HEK293 (cell line): ENCODE measurements around the gene MEX3A.

Experiments
- MYNN ChIP-seq: fragments of 450-650 bp; formaldehyde crosslinking; IDR thresholded peaks from 2 replicates; pipeline ENCODE4 v1.5.1; 2016; ENCODE audit warnings: missing biosample characterization, missing genetic modification characterization, borderline replicate concordance
- PRDM10 ChIP-seq: fragments of 450-650 bp; formaldehyde crosslinking; IDR thresholded peaks from 2 replicates; pipeline ENCODE4 v1.5.1; 2016; ENCODE audit warnings: missing biosample characterization, missing genetic modification characterization
- ZFP37 ChIP-seq: fragments of 450-650 bp; formaldehyde crosslinking; IDR thresholded peaks from 2 replicates; pipeline ENCODE4 v1.5.1; 2016; ENCODE audit warnings: missing biosample characterization, missing genetic modification characterization
- ZNF121 ChIP-seq: fragments of 450-650 bp; formaldehyde crosslinking; IDR thresholded peaks from 2 replicates; pipeline ENCODE4 v1.5.1; 2016; ENCODE audit warnings: missing biosample characterization, missing genetic modification characterization
- ZNF184 ChIP-seq: fragments of 450-650 bp; IDR thresholded peaks from 2 replicates; pipeline ENCODE4 v1.5.1; 2018; ENCODE audit warnings: missing biosample characterization, mild to moderate bottlenecking, missing genetic modification characterization
- ZNF24 ChIP-seq: fragments of 450-650 bp; formaldehyde crosslinking; IDR thresholded peaks from 2 replicates; pipeline ENCODE4 v1.5.1; 2016; ENCODE audit warnings: missing biosample characterization, missing genetic modification characterization
- ZNF707 ChIP-seq: fragments of 450-650 bp; formaldehyde crosslinking; IDR thresholded peaks from 2 replicates; pipeline ENCODE4 v1.5.1; 2016; ENCODE audit warnings: missing biosample characterization, missing genetic modification characterization
- TF ChIP-seq, protein P1 (sequence below): fragments of 450-650 bp; formaldehyde crosslinking; IDR thresholded peaks from 2 replicates; pipeline ENCODE4 v1.5.1; 2016; ENCODE audit warnings: missing biosample characterization, missing genetic modification characterization, borderline replicate concordance
- TF ChIP-seq, protein P2 (sequence below): fragments of 450-650 bp; formaldehyde crosslinking; IDR thresholded peaks from 2 replicates; pipeline ENCODE4 v1.5.1; 2016; ENCODE audit warnings: missing biosample characterization, missing genetic modification characterization

- TF ChIP-seq, protein P1, sequence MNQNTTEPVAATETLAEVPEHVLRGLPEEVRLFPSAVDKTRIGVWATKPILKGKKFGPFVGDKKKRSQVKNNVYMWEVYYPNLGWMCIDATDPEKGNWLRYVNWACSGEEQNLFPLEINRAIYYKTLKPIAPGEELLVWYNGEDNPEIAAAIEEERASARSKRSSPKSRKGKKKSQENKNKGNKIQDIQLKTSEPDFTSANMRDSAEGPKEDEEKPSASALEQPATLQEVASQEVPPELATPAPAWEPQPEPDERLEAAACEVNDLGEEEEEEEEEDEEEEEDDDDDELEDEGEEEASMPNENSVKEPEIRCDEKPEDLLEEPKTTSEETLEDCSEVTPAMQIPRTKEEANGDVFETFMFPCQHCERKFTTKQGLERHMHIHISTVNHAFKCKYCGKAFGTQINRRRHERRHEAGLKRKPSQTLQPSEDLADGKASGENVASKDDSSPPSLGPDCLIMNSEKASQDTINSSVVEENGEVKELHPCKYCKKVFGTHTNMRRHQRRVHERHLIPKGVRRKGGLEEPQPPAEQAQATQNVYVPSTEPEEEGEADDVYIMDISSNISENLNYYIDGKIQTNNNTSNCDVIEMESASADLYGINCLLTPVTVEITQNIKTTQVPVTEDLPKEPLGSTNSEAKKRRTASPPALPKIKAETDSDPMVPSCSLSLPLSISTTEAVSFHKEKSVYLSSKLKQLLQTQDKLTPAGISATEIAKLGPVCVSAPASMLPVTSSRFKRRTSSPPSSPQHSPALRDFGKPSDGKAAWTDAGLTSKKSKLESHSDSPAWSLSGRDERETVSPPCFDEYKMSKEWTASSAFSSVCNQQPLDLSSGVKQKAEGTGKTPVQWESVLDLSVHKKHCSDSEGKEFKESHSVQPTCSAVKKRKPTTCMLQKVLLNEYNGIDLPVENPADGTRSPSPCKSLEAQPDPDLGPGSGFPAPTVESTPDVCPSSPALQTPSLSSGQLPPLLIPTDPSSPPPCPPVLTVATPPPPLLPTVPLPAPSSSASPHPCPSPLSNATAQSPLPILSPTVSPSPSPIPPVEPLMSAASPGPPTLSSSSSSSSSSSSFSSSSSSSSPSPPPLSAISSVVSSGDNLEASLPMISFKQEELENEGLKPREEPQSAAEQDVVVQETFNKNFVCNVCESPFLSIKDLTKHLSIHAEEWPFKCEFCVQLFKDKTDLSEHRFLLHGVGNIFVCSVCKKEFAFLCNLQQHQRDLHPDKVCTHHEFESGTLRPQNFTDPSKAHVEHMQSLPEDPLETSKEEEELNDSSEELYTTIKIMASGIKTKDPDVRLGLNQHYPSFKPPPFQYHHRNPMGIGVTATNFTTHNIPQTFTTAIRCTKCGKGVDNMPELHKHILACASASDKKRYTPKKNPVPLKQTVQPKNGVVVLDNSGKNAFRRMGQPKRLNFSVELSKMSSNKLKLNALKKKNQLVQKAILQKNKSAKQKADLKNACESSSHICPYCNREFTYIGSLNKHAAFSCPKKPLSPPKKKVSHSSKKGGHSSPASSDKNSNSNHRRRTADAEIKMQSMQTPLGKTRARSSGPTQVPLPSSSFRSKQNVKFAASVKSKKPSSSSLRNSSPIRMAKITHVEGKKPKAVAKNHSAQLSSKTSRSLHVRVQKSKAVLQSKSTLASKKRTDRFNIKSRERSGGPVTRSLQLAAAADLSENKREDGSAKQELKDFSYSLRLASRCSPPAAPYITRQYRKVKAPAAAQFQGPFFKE: no peak
- TF ChIP-seq, protein P2, sequence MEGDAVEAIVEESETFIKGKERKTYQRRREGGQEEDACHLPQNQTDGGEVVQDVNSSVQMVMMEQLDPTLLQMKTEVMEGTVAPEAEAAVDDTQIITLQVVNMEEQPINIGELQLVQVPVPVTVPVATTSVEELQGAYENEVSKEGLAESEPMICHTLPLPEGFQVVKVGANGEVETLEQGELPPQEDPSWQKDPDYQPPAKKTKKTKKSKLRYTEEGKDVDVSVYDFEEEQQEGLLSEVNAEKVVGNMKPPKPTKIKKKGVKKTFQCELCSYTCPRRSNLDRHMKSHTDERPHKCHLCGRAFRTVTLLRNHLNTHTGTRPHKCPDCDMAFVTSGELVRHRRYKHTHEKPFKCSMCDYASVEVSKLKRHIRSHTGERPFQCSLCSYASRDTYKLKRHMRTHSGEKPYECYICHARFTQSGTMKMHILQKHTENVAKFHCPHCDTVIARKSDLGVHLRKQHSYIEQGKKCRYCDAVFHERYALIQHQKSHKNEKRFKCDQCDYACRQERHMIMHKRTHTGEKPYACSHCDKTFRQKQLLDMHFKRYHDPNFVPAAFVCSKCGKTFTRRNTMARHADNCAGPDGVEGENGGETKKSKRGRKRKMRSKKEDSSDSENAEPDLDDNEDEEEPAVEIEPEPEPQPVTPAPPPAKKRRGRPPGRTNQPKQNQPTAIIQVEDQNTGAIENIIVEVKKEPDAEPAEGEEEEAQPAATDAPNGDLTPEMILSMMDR (tag by site-specific recombination): no peak
- TF ChIP-seq ZNF24 (no peak), ZFP37 (tag by site-specific recombination) (peak; percentile 35; the same call in 1 of the 2 replicates), ZNF707 (tag by site-specific recombination) (no peak), MYNN (tag by site-specific recombination) (no peak), ZNF121 (tag by site-specific recombination) (no peak), PRDM10 (no peak), ZNF184 (tag by site-specific recombination) (no peak)
Observed at GRCh38 chr1:156053768-156054499, 28.3 kb downstream of the MEX3A start, which contains the start of gene UBQLN4.
